SH-SY5Y (cell line): ENCODE results near the gene EIF2B1.

Source experiments
- GATA2 ChIP-seq: IDR thresholded peaks from 2 replicates; pipeline ENCODE4 v1.6.1; 2011; ENCODE audit warnings: mild to moderate bottlenecking, low read depth, low read length
- GATA3 ChIP-seq: IDR thresholded peaks from 2 replicates; pipeline ENCODE4 v1.6.1; 2011; ENCODE audit warnings: low read depth, mild to moderate bottlenecking, low read length, moderate library complexity

EIF2B1 gene

DNA sequence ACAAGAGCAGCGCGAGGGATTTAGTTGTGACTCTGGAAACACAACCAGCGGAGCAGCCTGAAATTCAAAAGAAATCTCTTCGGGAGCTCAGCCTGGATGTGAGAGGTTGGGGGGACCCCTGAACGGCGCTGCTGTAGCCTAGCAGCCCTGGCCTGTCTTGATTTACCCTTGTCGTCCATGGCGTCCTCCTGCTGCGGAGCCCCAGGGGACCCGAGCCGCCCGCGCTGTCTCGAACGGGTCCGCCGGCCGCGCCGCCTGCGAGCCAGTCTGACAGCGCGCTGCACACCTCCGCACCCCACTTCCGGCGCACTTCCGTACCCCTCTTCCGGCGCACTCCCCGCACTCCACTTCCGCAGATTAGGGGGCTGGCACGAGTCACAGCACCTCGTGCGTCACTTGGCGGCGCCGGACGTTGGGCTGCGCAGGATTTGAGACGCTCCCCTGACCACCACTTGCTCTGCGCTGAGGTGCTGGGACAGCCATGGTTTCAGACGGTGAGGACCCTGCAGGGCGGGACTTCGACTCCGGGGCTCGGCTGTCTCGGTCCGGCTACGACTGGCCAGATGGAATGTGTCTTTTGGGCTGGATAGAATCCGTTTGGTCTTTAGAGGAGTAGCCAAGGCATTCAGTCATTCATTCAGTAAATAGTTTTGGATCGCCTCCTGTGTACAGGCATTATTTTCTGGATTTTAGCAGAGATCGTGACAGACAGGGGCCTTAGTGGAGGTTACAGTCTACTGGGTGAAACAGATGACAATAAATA, at the start of gene EIF2B1, which contains the start of gene GTF2H3:
EIF2B1 (minus strand) TSS at position 308 of the 763 bp plus-strand sequence; CDS start at position 179, 129 bp downstream.
GTF2H3 (plus strand) TSS at position 451 of the 763 bp plus-strand sequence; CDS start at position 482, 31 bp downstream.
- TF ChIP-seq GATA2 = no peak
- no peak for TF ChIP-seq GATA3

DNA sequence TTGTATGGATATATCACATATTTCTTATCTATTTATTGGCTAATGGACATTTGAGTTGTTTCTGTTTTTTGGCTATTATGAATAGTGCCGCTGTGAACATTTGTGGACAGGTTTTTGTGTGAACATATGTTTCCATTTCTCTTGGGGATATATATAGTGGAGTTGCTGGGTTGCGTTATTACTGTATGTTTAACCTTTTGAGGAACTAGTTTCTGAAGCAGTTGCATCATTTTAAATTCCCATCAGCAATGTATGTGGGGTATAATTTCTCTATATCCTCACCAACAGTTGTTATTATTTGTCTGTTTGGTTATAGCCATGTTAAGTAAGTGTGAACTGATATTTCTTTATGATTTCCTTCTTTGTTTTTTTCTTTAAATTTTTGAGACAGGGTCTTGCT, 48.1 kb upstream of the EIF2B1 start:
- no peak for TF ChIP-seq GATA3
- TF ChIP-seq GATA2 = no peak

DNA sequence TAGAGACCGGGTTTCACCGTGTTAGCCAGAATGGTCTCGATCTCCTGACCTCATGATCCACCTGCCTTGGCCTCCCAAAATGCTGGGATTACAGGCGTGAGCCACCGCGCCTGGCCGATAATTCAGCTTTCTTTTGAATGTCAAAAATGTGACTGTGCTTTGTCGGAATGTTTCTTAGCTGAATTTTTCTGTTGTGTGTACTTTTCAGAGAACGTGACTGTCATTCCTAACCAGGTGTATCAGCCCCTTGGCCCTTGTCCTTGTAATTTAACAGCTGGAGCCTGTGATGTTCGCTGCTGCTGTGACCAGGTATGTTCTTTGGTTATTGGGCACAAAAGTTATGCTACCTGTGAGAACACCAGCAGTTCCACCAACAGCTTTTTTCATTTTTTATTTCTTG, 45.5 kb upstream of the EIF2B1 start:
- TF ChIP-seq GATA3 = no peak

DNA sequence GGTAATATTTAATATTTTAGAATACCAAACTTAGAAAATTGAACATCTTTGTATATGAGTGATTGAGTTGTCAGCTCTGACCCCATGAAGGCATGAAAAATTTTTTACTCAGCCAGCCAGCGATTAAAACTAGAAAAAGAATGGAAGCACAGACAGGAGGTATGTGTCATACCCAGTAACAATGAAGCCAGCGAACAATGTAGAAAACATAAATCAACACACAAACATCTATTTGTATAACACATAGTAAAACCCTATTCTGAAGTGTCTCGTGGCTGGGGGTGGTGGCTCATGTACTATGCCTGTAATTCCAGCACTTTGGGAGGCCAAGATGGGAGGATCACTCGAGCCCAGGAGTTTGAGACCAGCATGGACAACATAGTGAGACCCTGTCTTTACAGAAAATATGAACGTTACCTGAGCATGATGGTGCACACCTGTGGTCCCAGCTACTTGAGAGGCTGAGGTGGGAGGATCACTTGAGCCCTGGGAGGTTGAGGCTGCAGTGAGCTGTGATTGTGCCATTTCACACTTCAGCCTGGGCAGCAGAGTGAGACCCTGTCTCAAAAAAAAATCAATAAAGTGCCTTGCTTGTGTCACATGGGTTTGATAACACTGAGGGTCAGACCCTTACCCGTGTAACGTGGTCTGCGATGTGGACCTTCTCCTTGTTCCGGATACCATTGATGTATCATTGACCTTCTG, 43.3 kb upstream of the EIF2B1 start:
- TF ChIP-seq GATA3 = no peak
- TF ChIP-seq GATA2 = no peak

DNA sequence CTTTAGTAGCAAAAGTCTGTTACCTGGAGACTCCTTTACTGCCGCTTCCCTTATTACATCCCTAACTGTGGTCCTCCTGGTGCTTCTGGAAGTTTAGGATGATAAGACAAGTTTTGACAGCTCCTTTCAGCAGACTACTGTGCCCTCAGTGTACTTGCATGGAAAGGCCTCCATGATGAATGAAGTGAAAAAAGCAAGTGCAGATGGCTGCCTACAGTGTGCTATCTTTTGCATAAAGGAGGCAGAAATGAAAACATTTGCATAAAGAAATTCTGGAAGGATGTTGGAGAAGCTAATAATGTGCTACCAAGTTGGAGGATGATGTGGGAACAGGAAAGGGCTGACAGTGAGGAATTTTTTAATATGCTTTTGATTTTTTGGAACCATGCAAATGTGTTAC, 42.0 kb upstream of the EIF2B1 start:
- no peak for TF ChIP-seq GATA2
- no peak for TF ChIP-seq GATA3

DNA sequence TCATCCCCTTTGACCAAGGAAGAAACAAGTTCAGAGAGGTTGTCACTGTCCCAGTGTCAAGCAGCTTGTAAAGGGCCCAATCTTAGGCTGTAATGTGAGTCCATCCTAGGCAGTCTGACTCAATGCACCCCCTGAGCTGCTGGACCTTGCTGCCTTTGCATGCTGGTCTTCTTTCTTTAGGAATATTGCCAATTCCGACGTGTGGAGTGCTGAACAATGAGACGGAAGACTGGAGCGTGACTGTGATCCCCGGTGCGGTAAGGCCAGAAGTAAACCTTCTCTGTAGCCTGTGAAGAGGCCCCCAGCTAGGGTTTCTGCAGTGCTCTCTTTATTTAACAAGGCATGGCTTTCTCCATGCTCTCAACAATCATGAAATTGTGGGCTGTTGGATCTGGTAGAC, 38.4 kb upstream of the EIF2B1 start:
- no peak for TF ChIP-seq GATA3
- TF ChIP-seq GATA2 = no peak

DNA sequence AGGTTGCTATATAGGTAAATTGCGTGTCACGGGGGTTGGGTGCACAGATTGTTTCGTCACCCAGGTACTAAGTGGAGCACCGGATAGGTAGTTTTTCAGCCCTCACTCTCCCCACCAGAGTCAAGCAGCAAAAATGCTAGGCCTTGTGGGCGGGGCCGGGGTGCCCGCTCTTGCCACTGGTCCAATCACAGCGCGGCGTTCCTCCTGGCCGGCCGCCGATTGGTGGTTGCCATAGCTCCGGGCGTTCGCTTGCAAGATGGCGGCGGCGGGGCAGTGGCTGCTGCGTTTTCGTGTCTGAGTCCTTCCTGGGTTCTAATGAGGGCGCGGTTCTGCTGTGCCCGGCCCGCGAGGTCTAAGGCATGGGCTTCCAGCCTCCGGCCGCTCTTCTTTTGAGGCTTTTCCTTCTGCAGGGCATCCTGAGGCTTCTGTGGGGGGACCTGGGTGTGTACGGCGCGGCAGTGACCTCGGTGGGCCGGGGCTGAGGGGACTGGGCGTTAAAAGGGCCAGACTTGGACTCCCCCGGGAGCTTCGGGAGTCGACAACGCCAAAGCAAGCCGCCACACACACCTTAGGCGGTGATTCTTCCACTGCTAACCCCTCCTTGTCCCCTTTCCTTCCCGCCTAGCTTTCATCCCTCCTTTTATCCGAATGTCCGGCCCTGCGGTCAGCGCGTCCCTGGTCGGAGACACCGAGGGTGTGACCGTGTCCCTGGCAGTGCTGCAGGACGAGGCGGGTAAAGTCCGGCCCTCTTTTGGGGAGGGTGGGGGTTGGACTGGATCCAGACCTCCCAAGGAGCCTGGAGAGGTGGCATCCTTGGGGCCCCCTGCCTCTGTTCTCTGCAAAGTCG, 37.6 kb upstream of the EIF2B1 start, which contains the start of gene TCTN2:
TCTN2 (plus strand) TSS at position 232 of the 847 bp plus-strand sequence; CDS start at position 360, 128 bp downstream.
- TF ChIP-seq GATA2 = no peak
- TF ChIP-seq GATA3 = no peak

DNA sequence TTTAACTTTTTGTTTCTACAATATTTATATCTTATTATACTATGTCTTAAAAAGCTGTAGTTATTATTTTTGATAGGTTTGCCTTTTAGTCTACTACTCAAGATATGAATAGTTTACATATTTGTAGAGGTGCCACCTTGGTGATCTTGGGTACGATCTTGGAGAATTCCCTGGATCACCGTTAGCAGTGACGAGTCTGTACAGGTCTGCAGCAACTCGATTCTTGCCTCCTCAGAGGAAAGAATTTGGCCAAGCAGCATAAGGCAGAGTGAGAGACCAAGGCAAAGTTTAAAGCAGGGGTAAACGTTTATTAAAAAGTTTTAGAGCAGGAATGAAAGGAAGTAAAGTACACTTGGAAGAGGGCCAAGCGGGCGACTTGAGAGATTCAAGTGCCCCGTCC, 34.3 kb upstream of the EIF2B1 start:
- TF ChIP-seq GATA3 (no peak), GATA2 (no peak)

DNA sequence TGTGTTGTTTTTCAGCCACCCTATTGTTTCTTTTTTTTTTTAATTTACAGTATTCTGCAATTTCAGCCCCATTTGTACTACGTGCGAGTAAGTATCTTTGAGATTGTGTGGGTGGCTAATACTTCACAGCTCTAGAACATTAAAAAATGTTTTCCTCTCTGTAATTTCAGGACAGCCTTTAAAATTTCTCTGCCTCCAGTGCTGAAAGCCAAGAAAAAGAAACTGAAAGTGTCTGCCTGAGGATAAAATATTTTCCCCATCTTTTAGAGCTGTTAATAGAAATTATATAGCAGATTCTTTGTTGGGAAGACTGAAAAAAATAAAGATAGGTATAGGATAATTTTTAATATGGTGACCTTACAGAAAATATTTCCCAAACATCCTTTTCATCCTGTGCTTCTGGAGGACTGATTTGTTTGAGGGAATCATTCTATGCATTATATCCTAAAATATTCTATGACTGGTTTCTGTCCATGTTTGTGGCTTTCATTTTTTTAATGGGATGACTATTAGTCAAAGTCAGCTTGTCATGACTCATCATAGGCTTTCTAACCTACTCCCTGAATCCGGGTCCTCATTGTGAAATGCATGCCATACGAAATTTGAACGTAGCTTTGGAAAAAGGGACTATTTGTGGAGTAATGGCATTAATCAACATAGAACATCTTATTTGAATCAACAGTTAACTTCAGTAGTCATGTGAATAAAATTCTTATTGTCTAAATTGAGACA, 26.7 kb upstream of the EIF2B1 start:
- no peak for TF ChIP-seq GATA3
- TF ChIP-seq GATA2 = no peak

DNA sequence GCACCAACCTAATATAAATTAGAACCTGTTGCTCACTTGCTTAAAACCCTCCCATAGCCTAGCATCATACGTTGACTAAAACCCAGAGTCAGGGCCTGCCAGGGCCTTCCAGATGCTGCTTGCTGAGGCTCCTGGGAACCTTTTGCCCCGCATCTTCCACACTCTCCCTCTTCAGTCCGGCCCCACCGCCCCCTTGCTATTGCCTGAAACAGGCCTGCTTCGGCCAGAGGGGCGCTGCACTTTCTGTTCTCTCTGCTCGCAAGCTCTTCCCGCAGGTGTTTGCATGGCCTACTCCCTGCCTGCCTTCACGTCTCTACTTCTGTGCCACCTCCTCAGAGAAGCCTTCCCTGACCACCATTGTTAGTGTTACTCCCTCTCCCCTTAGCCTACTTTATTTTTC, 23.7 kb upstream of the EIF2B1 start:
- no peak for TF ChIP-seq GATA2

DNA sequence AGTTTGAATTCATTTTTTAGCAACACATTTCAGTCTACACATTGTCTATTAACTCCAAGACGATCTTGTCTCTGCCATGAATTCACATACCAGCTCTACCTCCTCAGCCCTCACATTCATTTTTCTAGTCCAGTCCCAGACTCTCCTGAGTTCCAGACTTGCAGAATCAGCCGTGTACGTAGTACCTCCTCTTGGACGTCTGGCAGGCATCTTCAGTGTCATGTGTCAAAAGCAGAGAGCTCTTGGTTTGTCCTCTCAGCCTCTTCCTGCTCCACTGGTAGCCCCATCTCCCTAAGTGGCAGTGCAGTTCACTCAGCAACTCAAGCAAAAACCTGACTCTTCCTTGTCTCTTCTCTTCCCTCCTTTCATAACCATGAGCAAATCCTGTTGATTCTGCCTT, 22.9 kb upstream of the EIF2B1 start:
- TF ChIP-seq GATA3 = no peak
- no peak for TF ChIP-seq GATA2

DNA sequence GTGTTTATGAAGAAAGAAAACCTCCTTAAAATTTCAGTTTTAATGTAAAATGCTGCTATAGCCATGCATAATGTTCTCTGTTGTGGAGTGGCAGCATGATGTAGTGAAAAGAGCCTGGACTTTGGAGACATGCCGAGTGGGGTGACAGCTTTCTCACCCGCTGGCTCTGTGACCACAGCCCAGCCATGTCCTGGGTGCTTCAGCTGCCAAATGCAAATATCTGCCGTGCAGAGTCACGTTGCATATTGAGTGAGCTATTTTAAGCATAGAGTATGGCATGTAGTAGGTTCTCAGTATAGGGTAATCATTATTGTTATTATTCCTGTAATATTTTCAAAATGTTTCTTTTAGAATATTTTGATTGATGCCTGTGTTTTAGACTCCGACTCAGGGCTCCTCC, 21.9 kb upstream of the EIF2B1 start:
- no peak for TF ChIP-seq GATA3
- no peak for TF ChIP-seq GATA2

DNA sequence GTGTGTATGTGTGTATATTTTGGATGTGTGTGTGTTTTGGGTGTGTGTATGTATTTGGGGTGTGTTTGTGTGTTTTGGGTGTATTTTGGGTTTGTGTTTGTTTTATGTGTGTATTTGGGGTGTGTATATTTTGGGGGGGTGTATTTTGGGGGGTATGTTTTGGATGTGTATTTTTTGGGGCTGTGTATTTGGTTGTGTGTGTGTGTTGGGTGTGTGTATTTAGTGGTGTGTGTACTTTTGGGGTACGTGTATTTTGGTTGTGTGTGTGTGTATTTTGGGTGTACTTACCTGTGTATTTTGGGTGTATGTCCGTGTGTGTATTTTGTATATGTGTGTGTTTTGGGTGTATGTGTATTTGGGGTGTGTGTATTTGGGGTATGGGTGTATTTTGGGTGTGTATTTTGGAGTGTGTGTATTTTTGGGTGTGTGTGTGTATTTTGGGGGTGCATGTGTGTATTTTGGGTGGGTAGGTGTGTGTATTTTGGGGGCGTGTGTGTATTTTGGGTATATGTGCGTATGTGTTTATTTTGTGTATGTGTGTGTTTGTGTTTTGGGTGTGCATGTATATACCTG, 20.7 kb upstream of the EIF2B1 start:
- TF ChIP-seq GATA3 (no peak), GATA2 (no peak)
